SK-MEL-5 (cell line): ENCODE measurements around the gene ESF1. TPM values are rescaled to one million over a fixed set of nuclear protein-coding genes. Genes with fewer than 3 reads are reported as not detected.

Experiments
- DNase-seq: peaks from one replicate; pipeline ENCODE4 v3.0.0-alpha.2; 2016; ENCODE audit warnings: low read depth, low spot score
- in situ Hi-C: cut with HindIII; loops from 2 replicates; pipeline ENCODE4 v1.10.0; 2016; ENCODE audit warnings: low sequenced_read_pairs, high pct_unique_total_duplicates, low pct_unique_long_range_greater_than_20kb
- polyA plus RNA-seq, 2 experiments: library from polyadenylated mRNA; depleted of rRNA; stranded (reverse); fragments of >200 nt; gene quantifications; 2 replicates each; pipeline ENCODE4 v1.2.3, GENCODE V29; 2015
- total RNA-seq: library from RNA; depleted of rRNA; stranded (reverse); fragments of >200 nt; shearing (Covaris generic); gene quantifications from 2 replicates; pipeline ENCODE4 v1.2.3, GENCODE V29; 2014; rRNA removed

ESF1 gene, protein sequence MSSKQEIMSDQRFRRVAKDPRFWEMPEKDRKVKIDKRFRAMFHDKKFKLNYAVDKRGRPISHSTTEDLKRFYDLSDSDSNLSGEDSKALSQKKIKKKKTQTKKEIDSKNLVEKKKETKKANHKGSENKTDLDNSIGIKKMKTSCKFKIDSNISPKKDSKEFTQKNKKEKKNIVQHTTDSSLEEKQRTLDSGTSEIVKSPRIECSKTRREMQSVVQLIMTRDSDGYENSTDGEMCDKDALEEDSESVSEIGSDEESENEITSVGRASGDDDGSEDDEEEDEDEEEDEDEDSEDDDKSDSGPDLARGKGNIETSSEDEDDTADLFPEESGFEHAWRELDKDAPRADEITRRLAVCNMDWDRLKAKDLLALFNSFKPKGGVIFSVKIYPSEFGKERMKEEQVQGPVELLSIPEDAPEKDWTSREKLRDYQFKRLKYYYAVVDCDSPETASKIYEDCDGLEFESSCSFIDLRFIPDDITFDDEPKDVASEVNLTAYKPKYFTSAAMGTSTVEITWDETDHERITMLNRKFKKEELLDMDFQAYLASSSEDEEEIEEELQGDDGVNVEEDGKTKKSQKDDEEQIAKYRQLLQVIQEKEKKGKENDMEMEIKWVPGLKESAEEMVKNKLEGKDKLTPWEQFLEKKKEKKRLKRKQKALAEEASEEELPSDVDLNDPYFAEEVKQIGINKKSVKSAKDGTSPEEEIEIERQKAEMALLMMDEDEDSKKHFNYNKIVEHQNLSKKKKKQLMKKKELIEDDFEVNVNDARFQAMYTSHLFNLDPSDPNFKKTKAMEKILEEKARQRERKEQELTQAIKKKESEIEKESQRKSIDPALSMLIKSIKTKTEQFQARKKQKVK
- total RNA-seq, result 22.8 and 24.9 TPM in 2 replicates
- 14.6 and 18.8 TPM in 2 replicates for polyA plus RNA-seq (2015; cell fraction: cytosol; rRNA removed)
- polyA plus RNA-seq (2015; cell fraction: nucleus; rRNA removed), result 35.0 and 37.5 TPM in 2 replicates

DNA sequence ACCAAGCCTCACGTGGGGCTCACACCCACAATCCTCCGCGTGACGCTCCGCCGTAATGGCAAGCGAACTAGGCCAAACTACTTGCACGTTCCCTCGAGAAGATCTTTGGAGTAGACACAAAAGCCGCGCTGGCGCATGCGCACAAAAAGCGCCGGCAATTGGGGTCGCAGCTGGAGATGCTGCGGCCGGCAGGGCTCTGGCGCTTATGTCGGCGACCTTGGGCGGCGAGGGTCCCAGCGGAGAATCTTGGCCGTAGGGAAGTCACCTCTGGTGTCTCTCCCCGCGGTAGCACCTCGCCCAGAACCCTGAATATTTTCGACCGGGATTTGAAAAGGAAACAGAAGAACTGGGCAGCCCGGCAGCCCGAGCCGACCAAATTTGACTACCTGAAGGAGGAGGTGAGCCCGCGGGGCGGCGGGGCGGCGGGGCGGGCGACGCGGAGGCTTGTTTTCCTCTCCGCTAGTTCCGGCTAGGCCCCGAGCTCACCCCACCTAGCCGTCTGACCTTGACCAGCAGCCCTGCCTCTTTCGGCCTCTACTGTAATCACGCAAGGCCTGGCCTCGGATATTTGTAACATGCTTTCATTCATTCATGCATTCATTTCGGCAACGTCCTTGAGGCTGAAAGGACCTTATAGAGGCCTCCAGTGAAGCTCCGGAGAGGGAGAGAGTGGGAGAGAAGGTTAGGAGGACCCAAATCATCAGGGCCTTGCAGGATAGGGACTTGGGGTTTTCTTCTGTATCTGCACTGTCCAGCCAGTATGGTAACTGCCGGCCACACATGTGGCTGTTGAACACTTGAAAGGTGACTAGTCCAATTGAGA is at the start of gene ESF1, which contains the start of gene NDUFAF5:
ESF1 (minus strand) TSS at position 27 of the 823 bp plus-strand sequence. CDS start 1,779 bp downstream, outside the sequence.
NDUFAF5 (plus strand) TSS at position 136 of the 823 bp plus-strand sequence; CDS start at position 177, 41 bp downstream.
- in situ Hi-C loops, result no loop called here
- peak; percentile 99 for DNase-seq

DNA sequence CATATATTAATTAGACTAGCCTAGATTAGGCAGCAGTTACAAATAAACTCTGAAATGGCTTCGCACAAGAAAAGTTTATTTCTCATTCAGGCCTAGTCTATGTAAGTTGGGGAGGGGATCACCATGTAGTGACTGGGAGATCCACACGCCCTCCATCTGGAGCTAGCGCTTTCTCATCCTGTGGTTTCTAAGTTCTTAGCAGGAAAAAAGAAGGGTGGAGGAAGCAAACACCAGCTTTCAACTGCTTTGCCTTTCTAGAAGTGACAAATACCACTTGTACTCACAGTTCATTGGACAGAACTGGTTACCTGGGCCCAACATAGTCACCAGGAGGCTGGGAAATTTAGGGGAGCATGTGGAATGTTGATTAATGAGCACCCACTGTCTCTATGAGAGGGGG is 46.8 kb upstream of the ESF1 start:
- in situ Hi-C loops, result no loop called here
- no peak for DNase-seq

DNA sequence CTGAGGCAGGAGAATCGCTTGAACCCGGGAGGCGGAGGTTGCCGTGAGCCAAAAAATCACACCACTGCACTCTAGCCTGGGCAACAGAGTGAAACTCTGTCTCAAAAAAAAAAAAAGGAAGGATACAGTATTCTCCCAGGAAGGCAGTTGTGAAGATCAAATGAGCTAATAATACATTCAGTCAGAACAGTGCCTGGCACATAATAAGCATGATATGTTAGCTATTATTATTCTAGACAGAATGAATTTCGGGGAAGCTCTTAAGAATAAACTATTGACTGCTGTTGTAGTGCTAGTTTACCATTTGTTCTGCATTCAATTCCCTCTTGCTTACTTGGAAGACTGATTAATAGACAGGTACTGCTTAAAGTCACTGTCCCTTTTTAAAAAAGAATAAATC is 40.7 kb upstream of the ESF1 start:
- DNase-seq, result no peak
- in situ Hi-C loops, result no loop called here

DNA sequence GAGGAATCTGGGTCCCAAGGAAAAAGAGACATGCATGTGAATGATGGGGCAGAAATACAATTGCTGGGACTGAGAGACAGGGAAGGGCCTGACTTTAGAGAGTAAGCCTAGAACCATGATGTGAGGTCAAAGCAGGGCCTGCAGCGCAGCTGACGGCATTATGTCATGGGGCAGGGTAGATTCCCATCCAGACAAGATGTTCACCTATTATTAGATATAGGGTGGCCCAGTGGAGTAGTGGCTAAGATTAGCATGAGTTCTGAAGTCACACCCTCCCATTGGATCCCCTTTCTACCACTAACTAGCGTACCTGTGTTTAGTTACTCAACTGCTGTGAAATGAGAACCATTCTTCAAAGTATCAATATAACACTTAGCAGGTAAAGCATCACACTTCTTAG is 39.7 kb upstream of the ESF1 start:
- no peak for DNase-seq
- in situ Hi-C loops, result no loop called here

DNA sequence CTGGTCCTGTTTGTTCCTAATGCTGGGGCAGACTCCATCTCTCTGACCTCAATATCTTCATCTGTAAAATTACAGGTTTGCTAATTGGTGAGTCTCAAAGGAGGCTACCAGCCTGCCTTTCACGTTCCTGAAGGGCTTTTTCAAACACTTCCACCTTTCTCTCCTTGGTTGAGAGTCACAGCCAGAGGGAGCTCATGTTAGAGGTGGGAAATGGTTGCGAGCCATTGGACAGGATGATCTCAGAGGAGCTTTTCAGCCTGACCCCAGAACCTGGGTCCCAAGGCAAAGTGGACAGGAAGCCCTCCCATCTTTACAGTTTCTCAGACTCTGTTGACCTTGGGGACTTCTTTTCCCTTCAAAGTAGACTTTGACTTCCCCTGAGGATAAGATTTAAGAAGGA is 37.7 kb upstream of the ESF1 start:
- in situ Hi-C loops, result no loop called here
- DNase-seq, result peak; percentile 22

DNA sequence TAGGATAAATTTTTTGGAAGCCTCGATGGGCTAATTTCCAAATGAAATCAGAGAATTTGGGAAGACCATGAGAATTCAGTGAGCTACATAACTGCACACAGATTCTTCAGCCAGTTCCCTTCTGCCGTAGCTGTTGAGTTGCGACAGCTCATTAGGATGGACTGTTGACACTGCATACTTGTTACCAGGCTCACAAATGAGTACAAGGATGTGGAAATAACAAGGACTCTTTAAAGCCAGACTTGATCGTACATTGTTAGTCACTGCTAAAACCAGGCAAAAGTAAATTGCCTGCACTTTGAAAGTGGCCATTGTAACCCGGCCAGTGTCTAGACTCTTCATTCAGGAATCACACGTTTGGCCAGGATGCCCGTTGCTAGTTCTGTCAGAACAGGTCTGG is 37.2 kb upstream of the ESF1 start:
- DNase-seq, result no peak
- in situ Hi-C loops, result no loop called here

DNA sequence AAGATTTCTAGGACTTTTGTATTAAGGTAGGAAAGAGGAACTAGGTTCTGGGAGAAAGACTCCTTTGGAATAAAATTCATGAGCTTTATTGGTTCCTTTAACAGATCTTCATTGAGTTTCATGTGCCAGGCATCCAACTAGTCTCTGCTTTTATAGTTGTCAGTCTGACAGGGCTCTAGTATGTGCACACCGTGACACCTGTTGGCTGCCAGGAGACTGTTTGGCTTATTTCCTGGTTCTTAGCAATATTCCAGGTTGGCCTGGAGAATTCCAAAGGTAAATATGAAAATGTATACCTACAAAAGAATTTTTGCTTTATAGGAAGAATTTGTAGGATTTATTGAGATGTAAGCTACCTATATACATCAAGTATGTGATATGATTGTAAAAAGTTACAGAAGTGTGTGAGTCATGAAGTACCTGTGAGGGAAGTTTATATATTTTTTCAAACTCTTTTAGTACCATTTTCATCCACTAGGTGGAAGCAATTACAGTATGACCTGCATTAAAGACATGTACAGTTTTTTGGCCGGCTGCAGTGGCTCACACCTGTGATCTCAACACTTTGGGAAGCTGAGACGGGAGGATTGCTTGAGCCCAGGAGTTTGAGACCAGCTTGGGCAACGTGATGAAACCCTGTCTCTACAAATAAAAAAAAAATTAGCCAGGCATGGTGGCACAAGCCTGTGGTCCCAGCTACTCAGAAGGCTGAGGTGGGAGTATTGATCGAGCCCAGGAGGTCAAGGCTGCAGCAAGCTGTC is 35.3 kb upstream of the ESF1 start:
- DNase-seq, result peak; percentile 69
- in situ Hi-C loops, result no loop called here

DNA sequence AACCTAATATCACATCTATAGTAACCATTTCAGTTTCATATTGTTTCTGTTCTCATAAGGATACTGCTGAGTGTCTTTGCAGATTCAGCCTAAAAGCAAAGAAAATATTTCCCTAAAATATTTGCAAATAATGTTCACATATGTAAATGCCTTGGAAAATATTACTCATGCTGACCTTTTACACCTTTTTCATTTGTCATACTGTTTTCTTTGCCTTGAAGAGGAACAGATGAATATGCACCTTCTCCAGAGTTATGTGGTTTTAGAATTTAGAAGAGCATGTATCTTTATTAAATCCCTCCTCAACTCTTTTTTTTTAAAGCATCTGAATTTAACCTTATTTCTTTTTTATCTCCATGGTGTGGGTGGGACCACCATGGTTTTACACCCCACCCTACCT is 32.6 kb upstream of the ESF1 start:
- no peak for DNase-seq
- in situ Hi-C loops, result no loop called here

DNA sequence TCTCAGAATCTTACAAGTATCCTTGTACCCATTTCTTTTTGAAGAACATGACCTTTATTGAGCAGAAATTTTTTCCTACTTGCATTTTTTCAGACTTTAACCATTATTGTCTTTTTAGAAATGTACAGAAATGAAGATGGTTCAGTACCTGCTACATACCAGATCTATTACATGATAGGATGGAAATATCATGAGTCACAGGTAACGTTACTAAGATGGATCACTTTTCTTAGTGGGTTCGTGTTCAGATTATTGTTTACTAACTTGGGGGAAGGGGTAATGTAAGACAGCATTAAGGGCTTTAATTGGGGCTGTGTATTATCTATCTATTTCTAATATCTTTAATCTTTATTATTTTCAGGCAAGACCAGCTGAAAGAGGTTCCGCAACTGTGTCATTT is 32.0 kb upstream of the ESF1 start:
- in situ Hi-C loops, result no loop called here
- no peak for DNase-seq

DNA sequence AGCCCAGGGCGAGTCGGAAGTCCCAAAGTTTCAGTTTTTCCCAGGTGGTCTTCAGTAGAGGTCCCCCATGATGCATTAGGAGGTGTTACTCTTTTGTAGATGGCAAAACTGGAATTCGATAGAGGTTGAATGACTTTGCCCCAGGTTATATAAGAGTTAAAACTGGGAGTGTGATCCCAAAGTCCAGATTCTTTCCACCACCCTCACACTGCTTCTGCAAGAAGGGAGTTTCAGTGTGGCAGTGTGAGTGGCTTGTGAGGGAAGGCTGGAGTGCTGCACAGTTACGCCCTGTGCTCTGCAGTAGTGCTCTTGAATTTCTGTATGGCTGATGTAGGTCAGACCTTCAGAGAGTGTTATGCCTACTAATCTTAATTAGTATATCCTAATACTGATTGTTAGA is 30.0 kb upstream of the ESF1 start:
- no peak for DNase-seq

DNA sequence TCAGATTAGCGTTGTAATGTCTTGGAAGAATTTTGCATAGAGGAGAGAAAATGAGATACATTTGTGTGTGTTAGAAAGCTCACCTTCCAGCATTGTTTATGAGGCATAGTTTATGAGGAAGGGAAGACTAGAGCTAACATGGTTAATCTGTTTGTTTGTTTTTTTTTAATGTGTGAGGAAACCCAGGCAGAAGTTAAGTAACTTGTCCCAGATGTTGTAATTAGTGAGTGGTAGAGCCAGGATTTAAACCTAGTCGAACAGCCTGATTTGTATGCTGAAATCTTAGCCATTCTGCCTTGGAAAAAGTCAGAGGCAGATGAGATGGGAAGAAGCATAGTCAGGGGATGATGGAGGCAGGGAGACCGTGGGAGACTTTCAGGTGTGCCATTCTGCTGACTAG is 29.2 kb upstream of the ESF1 start:
- in situ Hi-C loops, result no loop called here
- DNase-seq, result no peak

More for the DNA sequence above, 30.0 kb upstream of the ESF1 start:
- in situ Hi-C loops, result no loop called here

DNA sequence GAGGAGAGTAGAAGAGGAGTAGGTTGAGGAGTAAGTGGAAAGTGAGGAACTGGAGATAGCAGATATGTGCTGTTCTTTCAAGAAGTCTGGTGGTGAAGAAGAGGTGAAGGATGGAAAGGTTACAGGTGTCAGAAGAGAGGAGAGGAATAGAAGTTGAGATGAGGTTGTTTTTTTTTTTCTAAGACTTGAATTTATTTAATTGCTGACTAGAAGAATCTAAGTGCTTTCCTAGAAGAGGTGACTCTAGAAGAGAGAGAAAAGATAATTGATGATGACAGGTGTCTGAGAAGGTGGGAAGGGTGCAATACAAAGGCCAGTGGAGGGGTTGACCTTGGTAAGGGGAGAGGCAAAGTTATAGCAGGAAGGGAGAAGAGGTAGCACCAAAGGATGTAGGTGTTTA is 25.7 kb upstream of the ESF1 start:
- DNase-seq, result no peak
- in situ Hi-C loops, result no loop called here

DNA sequence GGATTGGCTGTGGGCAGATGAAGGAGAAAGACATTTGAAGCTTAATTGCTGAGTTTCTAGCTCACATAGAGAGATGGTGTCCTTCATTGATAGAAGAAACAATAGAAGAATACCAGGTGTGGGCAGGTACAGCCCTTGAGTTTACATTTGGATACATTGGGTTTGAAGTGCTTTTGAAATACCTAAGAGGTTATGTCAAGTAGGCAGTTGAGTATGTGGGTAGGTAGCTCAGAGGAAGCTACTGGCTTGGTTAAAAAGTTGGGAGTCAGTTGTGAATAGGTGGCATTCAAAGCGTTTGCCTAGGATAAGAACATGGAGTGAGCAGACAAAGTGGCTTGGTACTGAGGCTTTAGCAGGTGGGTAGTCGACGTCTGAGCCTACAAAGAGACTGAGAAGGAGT is 25.1 kb upstream of the ESF1 start:
- in situ Hi-C loops, result no loop called here
- DNase-seq, result no peak

DNA sequence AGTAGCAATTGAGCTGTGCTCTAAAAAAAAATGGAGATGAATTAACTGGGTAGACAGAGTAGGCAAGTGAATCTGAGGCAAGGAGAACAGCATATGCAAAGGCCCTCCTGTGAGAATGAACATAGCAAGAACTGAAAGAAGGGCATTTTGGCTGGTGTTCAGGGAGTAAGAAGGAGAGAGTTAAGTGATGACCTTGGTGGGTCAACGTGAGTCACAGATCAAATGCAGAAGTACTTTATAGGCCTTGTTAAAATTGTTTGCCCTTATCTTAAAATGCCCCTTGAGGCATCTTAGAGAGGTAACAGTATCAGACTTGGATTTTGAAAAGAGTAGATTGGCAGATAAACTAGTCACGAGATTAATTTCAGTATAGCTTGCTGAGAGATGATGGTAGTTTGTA is 24.7 kb upstream of the ESF1 start:
- in situ Hi-C loops, result no loop called here

DNA sequence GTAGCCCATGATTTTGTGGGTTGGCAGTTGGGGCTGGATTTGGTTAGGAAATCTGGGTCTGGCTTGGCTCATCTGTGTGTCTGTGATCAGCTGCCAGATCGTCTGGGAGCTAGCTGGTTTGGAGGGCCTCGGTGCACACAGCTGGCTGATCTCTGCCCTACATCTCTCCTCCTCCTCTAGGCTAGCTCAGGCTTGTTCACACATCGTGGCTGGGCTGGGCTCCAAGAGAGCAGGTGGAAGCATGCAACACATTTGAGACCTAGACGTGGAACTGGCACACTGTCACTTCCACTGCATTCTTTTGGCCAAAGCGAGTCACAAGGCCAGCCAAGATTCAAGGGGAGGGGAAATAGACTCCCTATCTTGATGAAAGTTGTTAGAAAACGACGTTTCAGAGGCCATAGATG is 16.0 kb upstream of the ESF1 start:
- in situ Hi-C loops, result no loop called here
- DNase-seq, result no peak

More for the DNA sequence above, 24.7 kb upstream of the ESF1 start:
- no peak for DNase-seq

DNA sequence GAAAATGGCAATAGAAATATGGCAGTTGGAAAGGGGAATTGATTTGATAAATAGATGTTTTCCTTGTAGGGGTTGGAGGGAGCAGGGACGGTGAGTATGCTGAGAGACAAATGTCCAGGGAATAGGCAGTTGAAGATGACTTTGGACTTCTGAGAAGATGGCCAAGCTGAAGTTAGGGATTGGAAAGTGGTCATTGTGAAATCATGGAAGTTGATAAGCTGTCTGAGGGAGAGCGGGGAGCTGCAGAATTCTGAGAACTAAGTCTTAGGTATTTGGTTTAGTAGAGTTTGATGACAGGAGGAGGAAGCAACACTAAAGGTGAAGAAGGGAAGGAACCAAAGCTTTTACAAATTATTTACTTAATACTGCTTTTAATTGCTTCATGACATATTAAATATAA is 15.3 kb upstream of the ESF1 start:
- no peak for DNase-seq
- in situ Hi-C loops, result no loop called here

DNA sequence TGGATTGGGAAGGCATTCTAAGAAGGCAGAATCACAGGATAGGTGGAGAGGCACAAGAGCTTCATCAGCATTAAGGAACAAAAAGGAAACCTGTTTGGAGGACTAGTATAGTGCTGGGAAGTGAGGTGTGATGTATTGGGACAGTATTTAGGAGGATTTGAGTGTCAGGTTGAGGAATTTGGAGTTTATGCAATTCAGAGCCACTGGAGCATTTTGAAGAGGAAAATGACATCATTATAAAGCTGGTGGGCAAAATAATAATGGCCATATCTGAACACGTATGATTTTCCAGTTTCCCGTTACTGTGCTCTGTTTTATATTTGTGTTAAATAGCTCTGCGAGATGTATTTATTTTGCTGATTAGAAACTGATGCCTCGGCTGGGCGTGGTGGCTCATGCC is 14.3 kb upstream of the ESF1 start:
- no peak for DNase-seq
- in situ Hi-C loops, result no loop called here
